ENCODE data around the gene AMY1A.
"Not testable (repeated sequence)": the region's sequence is repeated elsewhere in the genome, so short reads cannot be mapped to it uniquely, and the experiment has no call there.

DNA sequence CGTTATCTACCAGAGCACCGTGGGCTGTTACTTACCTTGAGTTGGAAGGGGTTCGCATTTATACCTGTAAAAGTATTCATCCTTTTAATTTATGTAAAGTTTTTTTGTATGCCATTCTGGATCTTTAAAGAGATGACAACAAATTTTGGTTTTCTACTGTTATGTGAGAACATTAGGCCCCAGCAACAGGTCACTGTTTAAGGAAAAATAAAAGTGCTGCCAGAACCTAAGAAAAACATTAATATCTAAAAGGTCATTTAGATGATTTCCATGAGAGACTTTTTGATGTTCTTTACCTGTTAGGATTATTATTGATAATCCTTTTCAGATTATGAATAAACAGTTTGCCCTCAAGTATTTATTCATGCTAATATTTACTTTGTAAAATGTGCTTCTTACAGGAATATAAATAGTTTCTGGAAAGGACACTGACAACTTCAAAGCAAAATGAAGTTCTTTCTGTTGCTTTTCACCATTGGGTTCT lies 38.5 kb upstream of the AMY1A start, which contains the start of gene AMY2A:
- not testable (repeated sequence) for TF ChIP-seq POLR2A (IDR thresholded peaks at IDR 0.05; ENCODE audit: low read depth, low read length); EZH2 (IDR thresholded peaks at IDR 0.05; ENCODE audit: borderline replicate concordance, low read depth, low read length, severe bottlenecking)
- TF ChIP-seq, protein P1, sequence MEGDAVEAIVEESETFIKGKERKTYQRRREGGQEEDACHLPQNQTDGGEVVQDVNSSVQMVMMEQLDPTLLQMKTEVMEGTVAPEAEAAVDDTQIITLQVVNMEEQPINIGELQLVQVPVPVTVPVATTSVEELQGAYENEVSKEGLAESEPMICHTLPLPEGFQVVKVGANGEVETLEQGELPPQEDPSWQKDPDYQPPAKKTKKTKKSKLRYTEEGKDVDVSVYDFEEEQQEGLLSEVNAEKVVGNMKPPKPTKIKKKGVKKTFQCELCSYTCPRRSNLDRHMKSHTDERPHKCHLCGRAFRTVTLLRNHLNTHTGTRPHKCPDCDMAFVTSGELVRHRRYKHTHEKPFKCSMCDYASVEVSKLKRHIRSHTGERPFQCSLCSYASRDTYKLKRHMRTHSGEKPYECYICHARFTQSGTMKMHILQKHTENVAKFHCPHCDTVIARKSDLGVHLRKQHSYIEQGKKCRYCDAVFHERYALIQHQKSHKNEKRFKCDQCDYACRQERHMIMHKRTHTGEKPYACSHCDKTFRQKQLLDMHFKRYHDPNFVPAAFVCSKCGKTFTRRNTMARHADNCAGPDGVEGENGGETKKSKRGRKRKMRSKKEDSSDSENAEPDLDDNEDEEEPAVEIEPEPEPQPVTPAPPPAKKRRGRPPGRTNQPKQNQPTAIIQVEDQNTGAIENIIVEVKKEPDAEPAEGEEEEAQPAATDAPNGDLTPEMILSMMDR (IDR thresholded peaks at IDR 0.05; ENCODE audit: extremely low read depth in 1 of 2, insufficient read depth in 1 of 2, low read depth in 1 of 2, low read length in 2 of 2): not testable (repeated sequence)
